ENCODE measurements around the gene PCIF1. TPM values are rescaled to one million over a fixed set of nuclear protein-coding genes. Genes with fewer than 3 reads are reported as not detected.

Gene PCIF1
- total and polyA plus RNA-seq, 10 donors: 25.1 to 61.9 (median 45.9) TPM

DNA sequence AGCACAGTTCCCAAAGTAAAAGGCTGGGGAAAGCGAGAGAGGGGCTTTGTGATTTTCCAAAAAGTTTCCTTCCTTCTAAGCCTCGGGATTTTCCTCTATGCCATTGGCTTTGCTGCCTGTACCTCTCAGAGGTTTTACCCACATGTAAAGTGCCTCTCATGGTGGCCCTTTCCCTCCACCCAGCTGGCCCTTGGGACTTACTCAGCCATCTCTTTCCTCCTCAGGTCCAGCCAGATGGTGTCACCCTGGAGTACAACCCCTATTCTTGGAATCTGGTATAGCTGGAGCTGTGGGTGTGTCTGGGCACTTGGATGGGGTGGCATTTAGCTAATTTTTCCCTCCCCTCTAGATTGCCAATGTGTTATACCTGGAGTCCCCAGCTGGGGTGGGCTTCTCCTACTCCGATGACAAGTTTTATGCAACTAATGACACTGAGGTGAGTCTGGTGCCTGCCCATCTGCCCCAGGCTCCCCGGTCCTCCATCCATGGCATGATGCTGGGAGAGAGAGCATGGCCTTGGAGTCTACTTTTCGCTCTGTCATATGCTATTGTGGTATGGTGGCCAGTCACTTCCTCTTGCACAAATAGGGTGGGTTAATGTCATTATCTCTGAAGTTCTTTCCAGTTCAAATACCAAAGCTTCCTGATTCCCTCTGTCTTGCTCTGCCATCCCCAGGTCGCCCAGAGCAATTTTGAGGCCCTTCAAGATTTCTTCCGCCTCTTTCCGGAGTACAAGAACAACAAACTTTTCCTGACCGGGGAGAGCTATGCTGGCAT lies 42.2 kb upstream of the PCIF1 start:
- Histone ChIP-seq H3K36me3 (peaks cover 0 to 66% (median 34%) of the 10 kb centered on the region in 6 donors), H3K9me3 (no peaks in the 10 kb centered on the region), H3K4me3 (peak overlapping the region; percentile 72 to 98 (median 89)), H3K27ac (peak overlapping the region in 7 of 8 donors; percentile 72 to 90 (median 87)), H3K4me1 (peaks cover 30 to 65% (median 51%) of the 10 kb centered on the region in 6 donors), H3K27me3 (replicated peaks in 1 of 7) (no peaks in the 10 kb centered on the region)
- 63 to 81% (median 64%) methylated on average over 9 of the region's 9 CpGs for WGBS, 5 donors
- no peak for DNase-seq
- TF ChIP-seq POLR2A (IDR thresholded peaks at IDR 0.05) (peak in 1 of 3 donors; percentile 9), POLR2AphosphoS5 (IDR thresholded peaks at IDR 0.05) (peak in 1 of 3 donors; percentile 49)
- TF ChIP-seq, protein P1, sequence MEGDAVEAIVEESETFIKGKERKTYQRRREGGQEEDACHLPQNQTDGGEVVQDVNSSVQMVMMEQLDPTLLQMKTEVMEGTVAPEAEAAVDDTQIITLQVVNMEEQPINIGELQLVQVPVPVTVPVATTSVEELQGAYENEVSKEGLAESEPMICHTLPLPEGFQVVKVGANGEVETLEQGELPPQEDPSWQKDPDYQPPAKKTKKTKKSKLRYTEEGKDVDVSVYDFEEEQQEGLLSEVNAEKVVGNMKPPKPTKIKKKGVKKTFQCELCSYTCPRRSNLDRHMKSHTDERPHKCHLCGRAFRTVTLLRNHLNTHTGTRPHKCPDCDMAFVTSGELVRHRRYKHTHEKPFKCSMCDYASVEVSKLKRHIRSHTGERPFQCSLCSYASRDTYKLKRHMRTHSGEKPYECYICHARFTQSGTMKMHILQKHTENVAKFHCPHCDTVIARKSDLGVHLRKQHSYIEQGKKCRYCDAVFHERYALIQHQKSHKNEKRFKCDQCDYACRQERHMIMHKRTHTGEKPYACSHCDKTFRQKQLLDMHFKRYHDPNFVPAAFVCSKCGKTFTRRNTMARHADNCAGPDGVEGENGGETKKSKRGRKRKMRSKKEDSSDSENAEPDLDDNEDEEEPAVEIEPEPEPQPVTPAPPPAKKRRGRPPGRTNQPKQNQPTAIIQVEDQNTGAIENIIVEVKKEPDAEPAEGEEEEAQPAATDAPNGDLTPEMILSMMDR (IDR thresholded peaks at IDR 0.05 in 8 of 11, conservative IDR thresholded peaks at IDR 0.05 in 3 of 11): no peak
- intact Hi-C loops (cut with DNase I; ENCODE audit: low total_unique reads): no loop called here

DNA sequence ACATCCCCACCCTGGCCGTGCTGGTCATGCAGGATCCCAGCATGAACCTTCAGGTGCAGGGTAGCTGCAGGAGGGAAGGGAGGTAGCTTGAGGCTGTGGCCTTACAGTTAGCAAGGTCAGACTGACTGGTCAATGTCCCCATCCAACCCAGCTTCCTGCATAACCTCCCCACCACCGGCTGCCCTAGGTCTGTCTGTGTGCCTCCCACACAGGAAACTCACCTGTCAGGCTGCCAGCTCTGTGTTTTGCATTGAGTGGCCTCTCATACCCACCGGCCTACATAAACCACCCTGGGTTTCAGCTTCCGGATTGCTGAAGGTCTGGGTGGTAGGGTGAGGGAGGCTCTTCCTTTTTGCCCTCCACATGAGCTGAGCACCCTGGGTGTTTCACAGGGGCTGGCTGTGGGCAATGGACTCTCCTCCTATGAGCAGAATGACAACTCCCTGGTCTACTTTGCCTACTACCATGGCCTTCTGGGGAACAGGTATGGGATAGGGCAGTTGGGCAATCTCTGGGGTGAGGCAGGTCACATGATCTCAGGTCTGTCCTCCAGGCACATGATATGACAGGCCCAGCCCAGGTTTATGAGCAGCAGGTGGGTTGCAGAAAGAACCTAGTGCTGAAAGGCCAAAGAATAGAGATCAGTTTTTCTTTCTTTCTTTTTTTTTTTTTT lies 41.5 kb upstream of the PCIF1 start:
- H3K36me3 ChIP-seq: peaks cover 0 to 66% (median 42%) of the 10 kb centered on the region in 6 donors
- TF ChIP-seq, protein P1 (IDR thresholded peaks at IDR 0.05 in 8 of 11, conservative IDR thresholded peaks at IDR 0.05 in 3 of 11): no peak
- peak in 2 of 3 donors; percentile 34 to 68 for TF ChIP-seq POLR2AphosphoS5 (IDR thresholded peaks at IDR 0.05)
- H3K27ac ChIP-seq: peak overlapping the region in 7 of 8 donors; percentile 30 to 90 (median 85)
- H3K9me3 ChIP-seq: no peaks in the 10 kb centered on the region
- H3K4me3 ChIP-seq: peak overlapping the region in 7 of 8 donors; percentile 74 to 98 (median 92)
- H3K4me1 ChIP-seq: peaks cover 30 to 65% (median 51%) of the 10 kb centered on the region in 6 donors
- peak; percentile 78 for DNase-seq
- intact Hi-C loops (cut with DNase I; ENCODE audit: low total_unique reads): no loop called here
- H3K27me3 ChIP-seq (replicated peaks in 1 of 7): no peaks in the 10 kb centered on the region
- WGBS, 5 donors: 28 to 54% (median 46%) methylated on average over 3 to 4 of the region's 4 CpGs

DNA sequence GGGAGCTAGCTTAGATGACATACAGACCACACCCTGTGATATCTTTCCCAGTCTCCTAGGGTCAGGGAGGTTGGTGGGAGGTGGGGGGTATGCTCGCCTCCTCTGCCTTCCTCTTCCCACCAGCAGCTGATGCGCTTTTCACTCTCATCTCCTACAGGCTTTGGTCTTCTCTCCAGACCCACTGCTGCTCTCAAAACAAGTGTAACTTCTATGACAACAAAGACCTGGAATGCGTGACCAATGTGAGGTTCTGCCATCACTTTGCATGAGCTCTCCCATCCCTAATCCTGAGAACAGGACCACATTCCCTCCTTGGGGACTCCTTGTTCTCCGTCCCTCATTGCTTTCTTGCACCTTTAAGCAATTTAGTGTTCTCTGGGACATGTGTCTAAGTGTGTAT lies 40.7 kb upstream of the PCIF1 start:
- TF ChIP-seq, protein P1 (IDR thresholded peaks at IDR 0.05 in 8 of 11, conservative IDR thresholded peaks at IDR 0.05 in 3 of 11): no peak
- TF ChIP-seq POLR2AphosphoS5 (IDR thresholded peaks at IDR 0.05): peak in 1 of 3 donors; percentile 20
- Histone ChIP-seq H3K27me3 (replicated peaks in 1 of 7) (no peaks in the 10 kb centered on the region), H3K9me3 (no peaks in the 10 kb centered on the region), H3K27ac (peak overlapping the region in 4 of 8 donors; percentile 30 to 90 (median 85)), H3K4me3 (no peak overlapping the region), H3K36me3 (peaks cover 0 to 66% (median 50%) of the 10 kb centered on the region in 6 donors), H3K4me1 (peaks cover 30 to 58% (median 48%) of the 10 kb centered on the region in 6 donors)
- WGBS, 5 donors: 89 to 95% (median 94%) methylated on average over 4 of the region's 4 CpGs
- DNase-seq: no peak
- intact Hi-C loops (cut with DNase I; ENCODE audit: low total_unique reads): no loop called here

DNA sequence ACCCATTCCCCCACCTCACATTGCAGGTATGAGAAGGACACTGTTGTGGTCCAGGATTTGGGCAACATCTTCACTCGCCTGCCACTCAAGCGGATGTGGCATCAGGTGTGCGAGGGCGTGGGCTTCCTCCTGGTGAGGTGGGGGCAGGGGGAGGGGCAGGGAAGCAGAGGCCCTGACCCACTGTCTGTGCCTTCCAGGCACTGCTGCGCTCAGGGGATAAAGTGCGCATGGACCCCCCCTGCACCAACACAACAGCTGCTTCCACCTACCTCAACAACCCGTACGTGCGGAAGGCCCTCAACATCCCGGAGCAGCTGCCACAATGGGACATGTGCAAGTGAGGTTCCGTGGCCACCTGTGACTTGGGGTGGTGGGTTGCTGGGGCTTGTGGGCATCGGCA lies 39.7 kb upstream of the PCIF1 start:
- Histone ChIP-seq H3K4me1 (peaks cover 21 to 49% (median 39%) of the 10 kb centered on the region in 6 donors), H3K36me3 (peaks cover 0 to 76% (median 57%) of the 10 kb centered on the region in 6 donors), H3K27ac (peak overlapping the region in 1 of 8 donors; percentile 21), H3K27me3 (replicated peaks in 1 of 7) (no peaks in the 10 kb centered on the region), H3K4me3 (no peak overlapping the region), H3K9me3 (no peaks in the 10 kb centered on the region)
- peak; percentile 18 to 66 (median 64) for TF ChIP-seq POLR2AphosphoS5 (IDR thresholded peaks at IDR 0.05)
- no peak for TF ChIP-seq POLR2A (IDR thresholded peaks at IDR 0.05)
- TF ChIP-seq, protein P1 (IDR thresholded peaks at IDR 0.05 in 8 of 11, conservative IDR thresholded peaks at IDR 0.05 in 3 of 11): no peak
- intact Hi-C loops (cut with DNase I; ENCODE audit: low total_unique reads): no loop called here
- 78 to 89% (median 81%) methylated on average over 7 to 12 of the region's 12 CpGs for WGBS, 5 donors
- DNase-seq: no peak

Measured in spleen (tissue), 11 donors.